ENCODE results near the gene LZTFL1. TPM values are rescaled to one million over a fixed set of nuclear protein-coding genes. Genes with fewer than 3 reads are reported as not detected.

LZTFL1 gene
- total RNA-seq, 1 experiment from 2014 or later, result 21.0 TPM

- no peaks in the 10 kb centered on the region for H3K36me3 ChIP-seq (ENCODE audit: control insufficient read depth in 1 of 2, insufficient read depth in 2 of 2, low read length in 2 of 2)
- RAD21 ChIA-PET (ENCODE audit: low non-redundant PET in 1 of 2, low total read pairs in 2 of 2, uncharacterized antibody in 2 of 2, unreplicated experiment in 2 of 2), result no interaction called here
- H3K4me2 ChIP-seq (ENCODE audit: low read length), result no peak overlapping the region
- no peaks in the 10 kb centered on the region for H4K20me1 ChIP-seq (ENCODE audit: insufficient read depth)
- CTCF ChIA-PET, result no interaction called here
- no peak overlapping the region for H3K27ac ChIP-seq (ENCODE audit: low read depth, low read length)
- DNase-seq (ENCODE audit: low read depth, low spot score) (no peak), ATAC-seq (no peak)
- no peaks in the 10 kb centered on the region for H3K9me2 ChIP-seq (ENCODE audit: insufficient read depth)
- no peak overlapping the region for H3K4me3 ChIP-seq (replicated peaks in 1 of 2; ENCODE audit: low read depth in 1 of 2, low read length in 2 of 2)
- TF ChIP-seq POLR2A (IDR thresholded peaks at IDR 0.05; ENCODE audit: borderline replicate concordance, extremely low read depth, insufficient read depth, insufficient read length) (no peak), TCF7L2 (IDR thresholded peaks at IDR 0.05; ENCODE audit: borderline replicate concordance, extremely low read depth, insufficient read depth, insufficient read length) (no peak), FOSL1 (IDR thresholded peaks at IDR 0.05; ENCODE audit: low read depth) (no peak), CEBPB (IDR thresholded peaks at IDR 0.05; ENCODE audit: low read depth) (no peak), EZH2phosphoT487 (IDR thresholded peaks at IDR 0.05; ENCODE audit: borderline replicate concordance) (no peak), JUND (IDR thresholded peaks at IDR 0.05) (no peak), POLR2AphosphoS5 (IDR thresholded peaks at IDR 0.05; ENCODE audit: low read depth, low read length) (no peak), SRF (IDR thresholded peaks at IDR 0.05; ENCODE audit: low read depth) (no peak), SIN3A (IDR thresholded peaks at IDR 0.05; ENCODE audit: low read depth) (no peak), ELF1 (IDR thresholded peaks at IDR 0.05; ENCODE audit: borderline replicate concordance, low read depth) (no peak), SP1 (IDR thresholded peaks at IDR 0.05; ENCODE audit: low read depth) (no peak), ZFX (IDR thresholded peaks at IDR 0.05) (no peak), CBX3 (IDR thresholded peaks at IDR 0.05; ENCODE audit: low read depth) (no peak), RAD21 (IDR thresholded peaks at IDR 0.05; ENCODE audit: low read depth) (no peak), EZH2 (IDR thresholded peaks at IDR 0.05) (no peak), ATF3 (IDR thresholded peaks at IDR 0.05) (no peak), REST (IDR thresholded peaks at IDR 0.05; ENCODE audit: low read depth) (no peak)
- no peaks in the 10 kb centered on the region for H3K27me3 ChIP-seq (ENCODE audit: insufficient read depth, low read length)
- H3K79me2 ChIP-seq (ENCODE audit: insufficient read depth, low read length), result no peaks in the 10 kb centered on the region
- intact Hi-C loops (cut with micrococcal nuclease), result no loop called here
- H2AFZ ChIP-seq (ENCODE audit: low read depth, low read length, poor library complexity, severe bottlenecking), result no peak overlapping the region
- POLR2A ChIA-PET, result no interaction called here
- BruUV-seq (replicated peaks), result no TSS peak
- H3K4me1 ChIP-seq (ENCODE audit: control insufficient read depth in 1 of 2, insufficient read depth in 2 of 2, low read length in 2 of 2), result peaks cover 2 to 12% of the 10 kb centered on the region in 2 experiments; a peak in 2 of 4 replicates
- H3K9ac ChIP-seq (ENCODE audit: low read length), result no peak overlapping the region
- no peaks in the 10 kb centered on the region for H3K9me3 ChIP-seq (ENCODE audit: control insufficient read depth in 1 of 2, insufficient read depth in 1 of 2, low read depth in 1 of 2, low read length in 2 of 2)
Observed at GRCh38 chr3:45878124-45878523, 36.2 kb upstream of the LZTFL1 start.
